K562 (cell line): Measurements from ENCODE around the gene STON2. TPM values are rescaled to one million over a fixed set of nuclear protein-coding genes. Genes with fewer than 3 reads are reported as not detected.
A peak's percentile ranks its signal among the peaks of the same experiment; 100 is the strongest.

ENCODE experiments used
- ATF7 ChIP-seq: fragments of 450-650 bp; IDR thresholded peaks from 2 replicates; pipeline ENCODE4 v1.7.1; 2014; ENCODE audit warnings: mild to moderate bottlenecking, moderate library complexity
- CBFA2T3 ChIP-seq: fragments of 450-650 bp; IDR thresholded peaks from 2 replicates; pipeline ENCODE4 v1.6.1; 2017
- CBX1 ChIP-seq: sonication (generic); IDR thresholded peaks from 2 replicates; pipeline ENCODE4 v1.6.1; 2016; ENCODE audit warnings: antibody characterized with exemption, low read depth, mild to moderate bottlenecking
- CTBP1 ChIP-seq: fragments of 450-650 bp; IDR thresholded peaks from 2 replicates; pipeline ENCODE4 v1.6.1; 2016; ENCODE audit warnings: borderline replicate concordance
- EP300 ChIP-seq: IDR thresholded peaks from 2 replicates; pipeline ENCODE4 v1.6.1; 2012; ENCODE audit warnings: low read length, improper control_type of control experiment
- FOXP1 ChIP-seq: sonication (generic); formaldehyde crosslinking; IDR thresholded peaks from 2 replicates; pipeline ENCODE4 v1.8.0; 2022; ENCODE audit warnings: mild to moderate bottlenecking, missing genetic modification reagents
- HDGF ChIP-seq: fragments of 450-650 bp; IDR thresholded peaks from 2 replicates; pipeline ENCODE4 v1.6.1; 2016
- HMBOX1 ChIP-seq: sonication (generic); IDR thresholded peaks from 2 replicates; pipeline ENCODE4 v1.6.1; 2016
- JUND ChIP-seq, 2 experiments: IDR thresholded peaks; 2 replicates in 1 of 2; 3 replicates in 1 of 2; pipeline ENCODE4 v1.6.1; 2011; ENCODE audit warnings: borderline replicate concordance in 2 of 2, low read depth in 2 of 2, low read length in 2 of 2, improper control_type of control experiment in 1 of 2, missing biosample characterization in 1 of 2, missing genetic modification characterization in 1 of 2, missing genetic modification reagents in 1 of 2
- MCM2 ChIP-seq: fragments of 450-650 bp; IDR thresholded peaks from 2 replicates; pipeline ENCODE4 v1.6.1; 2017; ENCODE audit warnings: low read depth, mild to moderate bottlenecking
- NCOR1 ChIP-seq: fragments of 450-650 bp; IDR thresholded peaks from 2 replicates; pipeline ENCODE4 v1.6.1; 2016; ENCODE audit warnings: mild to moderate bottlenecking, moderate library complexity
- RBM14 ChIP-seq: fragments of 200-400 bp; formaldehyde crosslinking; IDR thresholded peaks from 2 replicates; pipeline ENCODE4 v1.6.1; 2018; ENCODE audit warnings: low read depth, mild to moderate bottlenecking, low read length, moderate library complexity, borderline replicate concordance; ENCODE audit not compliant: insufficient read depth
- RBM17 ChIP-seq: fragments of 200-400 bp; formaldehyde crosslinking; IDR thresholded peaks from 2 replicates; pipeline ENCODE4 v1.6.1; 2017; ENCODE audit warnings: low read depth, mild to moderate bottlenecking, low read length, borderline replicate concordance
- RBM25 ChIP-seq: fragments of 200-400 bp; formaldehyde crosslinking; IDR thresholded peaks from 2 replicates; pipeline ENCODE4 v1.6.1; 2018; ENCODE audit warnings: low read length, low read depth, moderate library complexity; ENCODE audit not compliant: severe bottlenecking
- SLC30A9 ChIP-seq: fragments of 250-450 bp; sonication (Bioruptor Pico); IDR thresholded peaks from 2 replicates; pipeline ENCODE4 v1.8.0; 2022; ENCODE audit warnings: mild to moderate bottlenecking, moderate library complexity
- SMAD4 ChIP-seq: fragments of 250-450 bp; sonication (Bioruptor Pico); conservative IDR thresholded peaks from 2 replicates; pipeline ENCODE4 v1.8.0; 2021; ENCODE audit warnings: inconsistent platforms, mild to moderate bottlenecking, moderate library complexity
- STAG1 ChIP-seq: sonication (generic); formaldehyde crosslinking; IDR thresholded peaks from 2 replicates; pipeline ENCODE4 v1.5.0; 2020; ENCODE audit warnings: missing genetic modification reagents, borderline replicate concordance
- ZBTB7A ChIP-seq: IDR thresholded peaks from 2 replicates; pipeline ENCODE4 v1.6.1; 2011; ENCODE audit warnings: low read depth, mild to moderate bottlenecking, low read length, moderate library complexity, borderline replicate concordance; ENCODE audit not compliant: control insufficient read depth
- ZBTB9 ChIP-seq: fragments of 450-650 bp; formaldehyde crosslinking; IDR thresholded peaks from 2 replicates; pipeline ENCODE4 v1.4.0; 2020; ENCODE audit warnings: mild to moderate bottlenecking, moderate library complexity
- ZFP1 ChIP-seq: fragments of 450-650 bp; formaldehyde crosslinking; IDR thresholded peaks from 2 replicates; pipeline ENCODE4 v1.4.0; 2020; ENCODE audit warnings: mild to moderate bottlenecking, mixed read lengths
- ZFX ChIP-seq: sonication (generic); formaldehyde crosslinking; IDR thresholded peaks from 2 replicates; pipeline ENCODE4 v1.8.0; 2022; ENCODE audit warnings: mild to moderate bottlenecking, missing genetic modification reagents, moderate library complexity
- ZNF174 ChIP-seq: fragments of 250-450 bp; sonication (Bioruptor Pico); IDR thresholded peaks from 2 replicates; pipeline ENCODE4 v1.4.0; 2020; ENCODE audit warnings: mild to moderate bottlenecking
- ZNF212 ChIP-seq: fragments of 450-650 bp; formaldehyde crosslinking; IDR thresholded peaks from 2 replicates; pipeline ENCODE4 v1.4.0; 2020; ENCODE audit warnings: mild to moderate bottlenecking
- ZNF668 ChIP-seq: fragments of 250-450 bp; sonication (Bioruptor Pico); IDR thresholded peaks from 2 replicates; pipeline ENCODE4 v1.8.0; 2022; ENCODE audit warnings: mild to moderate bottlenecking, inconsistent platforms
- ZNF707 ChIP-seq: fragments of 250-450 bp; sonication (Bioruptor Pico); conservative IDR thresholded peaks from 2 replicates; pipeline ENCODE4 v1.8.0; 2022; ENCODE audit warnings: inconsistent platforms, mild to moderate bottlenecking, moderate library complexity
- polyA plus RNA-seq, 8 experiments: library from polyadenylated mRNA; depleted of rRNA in 4 of 8; stranded (reverse) in 5 of 8; unstranded in 3 of 8; fragments of >200 nt; fragmentation: Nextera tagmentation in 2 of 8; fragmentation: Illumina TruSeq in 1 of 8; extraction: Ambion mirVana in 2 of 8; extraction: Trizol in 1 of 8; gene quantifications; 2 replicates each; pipeline versions ENCODE4 v1.2.1 to v1.2.3, GENCODE V29; 2011 to 2014; ENCODE audit warnings: inconsistent platforms in 1 of 8, missing spikeins in 1 of 8
- total RNA-seq, 7 experiments: library from RNA; depleted of rRNA in 6 of 7; stranded (reverse); fragments of >200 nt in 6 of 7; fragmentation: Illumina TruSeq in 2 of 7; extraction: Trizol in 2 of 7; gene quantifications; 2 replicates each; pipeline versions ENCODE4 v1.2.1 to v1.2.3, GENCODE V29; 2011 to 2021; ENCODE audit warnings: low replicate concordance in 1 of 7
- TF ChIP-seq, protein P1 (sequence below), 3 experiments: IDR thresholded peaks in 2 of 3; conservative IDR thresholded peaks in 1 of 3; 2 replicates each; pipeline ENCODE4 v1.5.1; 2011 to 2012; ENCODE audit warnings: low read length in 3 of 3, mild to moderate bottlenecking in 3 of 3, control low read depth in 2 of 3, improper control_type of control experiment in 1 of 3, inconsistent platforms in 1 of 3, low read depth in 1 of 3, mixed read lengths in 1 of 3, moderate library complexity in 1 of 3; ENCODE audit not compliant: insufficient read depth in 2 of 3

Gene STON2
- total and polyA plus RNA-seq, 9 of the 15 experiments (the other 6 are each of a cell fraction or from before 2014, with no cell fraction given) = 7.8 to 99.3 (median 53.5) TPM

GRCh38 chr14:81416194-81416952 lies 16.2 kb upstream of the STON2 start (continued):
- TF ChIP-seq HMBOX1 = peak; percentile 26; the same call in 1 of the 2 replicates
- TF ChIP-seq FOXP1 (CRISPR knock-in tag) = no peak
- TF ChIP-seq JUND (IDR thresholded peaks at IDR 0.05; ENCODE audit: borderline replicate concordance, low read depth, low read length) = no peak
- peak; percentile 11; the same call in 1 of the 3 replicates for TF ChIP-seq JUND (tag; IDR thresholded peaks at IDR 0.05; ENCODE audit: borderline replicate concordance, low read depth, low read length)
- TF ChIP-seq SLC30A9 (CRISPR knock-in tag) = no peak
- no peak for TF ChIP-seq RBM25
- no peak for TF ChIP-seq RBM17
- TF ChIP-seq RBM14 = no peak
- TF ChIP-seq EP300 = 0 out of 2 replicates have a peak, but pooled peaks have one; percentile 14
- no peak for TF ChIP-seq ZFP1 (CRISPR knock-in tag)
- no peak for TF ChIP-seq ZNF212 (CRISPR knock-in tag)
- no peak for TF ChIP-seq ZFX (CRISPR knock-in tag)
- no peak for TF ChIP-seq ZNF668 (CRISPR knock-in tag)
- no peak for TF ChIP-seq ZBTB7A
- TF ChIP-seq, protein P1, sequence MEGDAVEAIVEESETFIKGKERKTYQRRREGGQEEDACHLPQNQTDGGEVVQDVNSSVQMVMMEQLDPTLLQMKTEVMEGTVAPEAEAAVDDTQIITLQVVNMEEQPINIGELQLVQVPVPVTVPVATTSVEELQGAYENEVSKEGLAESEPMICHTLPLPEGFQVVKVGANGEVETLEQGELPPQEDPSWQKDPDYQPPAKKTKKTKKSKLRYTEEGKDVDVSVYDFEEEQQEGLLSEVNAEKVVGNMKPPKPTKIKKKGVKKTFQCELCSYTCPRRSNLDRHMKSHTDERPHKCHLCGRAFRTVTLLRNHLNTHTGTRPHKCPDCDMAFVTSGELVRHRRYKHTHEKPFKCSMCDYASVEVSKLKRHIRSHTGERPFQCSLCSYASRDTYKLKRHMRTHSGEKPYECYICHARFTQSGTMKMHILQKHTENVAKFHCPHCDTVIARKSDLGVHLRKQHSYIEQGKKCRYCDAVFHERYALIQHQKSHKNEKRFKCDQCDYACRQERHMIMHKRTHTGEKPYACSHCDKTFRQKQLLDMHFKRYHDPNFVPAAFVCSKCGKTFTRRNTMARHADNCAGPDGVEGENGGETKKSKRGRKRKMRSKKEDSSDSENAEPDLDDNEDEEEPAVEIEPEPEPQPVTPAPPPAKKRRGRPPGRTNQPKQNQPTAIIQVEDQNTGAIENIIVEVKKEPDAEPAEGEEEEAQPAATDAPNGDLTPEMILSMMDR (IDR thresholded peaks at IDR 0.05 in 2 of 3, conservative IDR thresholded peaks at IDR 0.05 in 1 of 3; ENCODE audit: insufficient read depth in 2 of 3, low read depth in 1 of 3, low read length in 3 of 3) = peak in 1 of 3 experiments; percentile 45; a peak in 1 of 6 replicates
- TF ChIP-seq ZNF174 (CRISPR knock-in tag) = no peak
- TF ChIP-seq ZBTB9 (CRISPR knock-in tag) = 0 out of 2 replicates have a peak, but pooled peaks have one; percentile 16
- TF ChIP-seq ZNF707 (CRISPR knock-in tag) = no peak
- no peak for TF ChIP-seq ATF7
- peak; percentile 46; the same call in 1 of the 2 replicates for TF ChIP-seq CBFA2T3
- no peak for TF ChIP-seq HDGF
- 0 out of 2 replicates have a peak, but pooled peaks have one; percentile 4 for TF ChIP-seq NCOR1
- peak; percentile 37; the same call in 1 of the 2 replicates for TF ChIP-seq SMAD4 (CRISPR knock-in tag)
- TF ChIP-seq STAG1 (CRISPR knock-in tag) = no peak
- no peak for TF ChIP-seq MCM2
- no peak for TF ChIP-seq CBX1
- 0 out of 2 replicates have a peak, but pooled peaks have one; percentile 19 for TF ChIP-seq CTBP1
